A204.1 (cell line): ENCODE results near the gene C6orf132.
"Not testable (repeated sequence)": the region's sequence is repeated elsewhere in the genome, so short reads cannot be mapped to it uniquely, and the experiment has no call there.

ENCODE experiments used
- FAIRE-seq: peaks from 2 replicates; lab custom pipeline; 2012; peaks lifted over from hg19 to GRCh38; lab: Jason Lieb, UNC

C6orf132 gene, protein sequence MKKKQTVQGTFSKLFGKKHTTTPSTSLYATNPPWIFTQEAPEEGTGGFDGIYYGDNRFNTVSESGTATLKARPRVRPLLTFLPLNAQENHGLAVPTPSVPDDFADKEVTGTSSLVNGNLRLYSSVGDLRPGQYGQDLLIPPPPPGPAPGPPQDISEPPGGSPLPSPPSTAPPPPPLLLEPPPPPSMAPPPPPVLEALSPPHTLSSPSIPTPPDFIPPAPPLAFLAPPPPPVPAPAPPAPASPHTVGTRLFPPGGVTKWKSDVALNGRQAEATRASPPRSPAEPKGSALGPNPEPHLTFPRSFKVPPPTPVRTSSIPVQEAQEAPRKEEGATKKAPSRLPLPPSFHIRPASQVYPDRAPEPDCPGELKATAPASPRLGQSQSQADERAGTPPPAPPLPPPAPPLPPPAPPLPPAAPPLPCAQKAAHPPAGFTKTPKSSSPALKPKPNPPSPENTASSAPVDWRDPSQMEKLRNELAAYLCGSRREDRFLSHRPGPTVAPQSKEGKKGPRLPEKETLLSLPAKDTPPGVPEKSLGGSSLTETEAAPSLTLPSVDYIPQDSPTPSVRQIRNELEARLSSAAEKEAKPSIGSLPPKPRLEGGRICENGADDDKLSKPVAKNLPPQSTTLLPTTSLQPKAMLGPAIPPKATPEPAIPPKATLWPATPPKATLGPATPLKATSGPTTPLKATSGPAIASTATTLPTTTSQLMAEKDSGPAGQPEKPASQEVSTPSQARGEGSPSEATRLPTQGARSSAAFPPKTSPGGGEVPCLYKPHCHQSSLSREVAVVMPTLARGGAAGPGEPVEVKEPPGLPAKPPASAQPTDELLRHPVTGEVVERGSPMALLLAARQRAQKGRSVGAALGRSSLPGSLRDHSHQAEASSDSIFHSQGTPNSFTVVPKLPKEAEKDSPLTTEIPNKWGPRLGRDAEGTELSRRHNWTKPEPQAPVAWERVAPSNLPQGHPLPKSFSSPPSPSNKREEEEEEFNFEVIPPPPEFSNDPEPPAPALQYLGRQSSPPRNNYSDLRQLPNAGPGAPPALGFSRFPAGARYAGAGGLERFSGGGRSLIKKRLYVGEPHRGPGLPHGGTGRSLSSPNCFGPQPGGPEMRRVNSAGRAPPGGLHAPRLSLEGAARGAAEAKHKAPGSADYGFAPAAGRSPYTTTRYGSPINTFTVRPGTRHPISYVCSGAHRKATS

GRCh38 chr6:42142118-42142835 is at the start of gene C6orf132:
C6orf132 (minus strand) TSS chr6:42142620; CDS start chr6:42142444, 176 bp downstream.
- no peak for FAIRE-seq

GRCh38 chr6:42190554-42191183 is 48.2 kb upstream of the C6orf132 start:
- FAIRE-seq, result no peak

DNA sequence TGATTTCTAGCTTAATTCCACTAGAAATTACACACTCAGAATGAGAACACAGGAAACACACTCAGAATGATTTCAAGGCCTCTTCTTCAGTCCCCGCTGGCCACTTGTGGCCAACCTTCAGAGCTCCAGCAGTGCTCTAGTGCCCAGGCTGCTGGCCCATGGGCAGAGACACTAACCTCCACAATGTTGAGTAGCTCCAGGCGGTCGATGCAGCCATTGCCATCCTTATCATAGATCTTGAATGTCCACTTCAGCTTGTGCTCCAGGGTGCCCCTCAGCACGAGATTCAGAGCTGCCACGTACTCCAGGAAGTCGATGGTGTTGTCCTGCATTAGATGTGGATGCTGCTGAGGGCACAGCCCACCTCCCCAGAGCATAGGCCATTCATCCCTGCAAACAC is 46.0 kb upstream of the C6orf132 start:
- FAIRE-seq, result no peak

DNA sequence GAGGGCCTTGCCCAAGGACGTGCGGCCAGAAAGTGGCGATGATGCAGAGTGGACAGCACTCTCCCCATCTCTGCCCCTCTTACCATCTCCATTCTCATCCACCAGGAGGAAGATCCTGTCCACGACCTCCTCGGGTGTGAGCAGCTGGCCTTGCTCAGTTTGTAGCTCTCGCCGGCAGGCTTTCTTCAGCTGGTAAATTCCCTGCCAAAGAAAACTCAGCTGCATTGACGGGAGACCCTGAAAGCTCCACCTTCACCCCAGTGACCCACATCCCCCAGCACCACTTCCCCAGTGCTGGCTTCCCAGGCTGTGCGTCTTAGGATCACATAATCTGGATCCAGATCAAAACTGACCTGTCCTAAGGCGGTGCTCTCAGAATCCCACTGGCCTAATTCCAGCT is 43.2 kb upstream of the C6orf132 start:
- no peak for FAIRE-seq

- no peak for FAIRE-seq
Measured at GRCh38 chr6:42184475-42184874, 42.1 kb upstream of the C6orf132 start.

DNA sequence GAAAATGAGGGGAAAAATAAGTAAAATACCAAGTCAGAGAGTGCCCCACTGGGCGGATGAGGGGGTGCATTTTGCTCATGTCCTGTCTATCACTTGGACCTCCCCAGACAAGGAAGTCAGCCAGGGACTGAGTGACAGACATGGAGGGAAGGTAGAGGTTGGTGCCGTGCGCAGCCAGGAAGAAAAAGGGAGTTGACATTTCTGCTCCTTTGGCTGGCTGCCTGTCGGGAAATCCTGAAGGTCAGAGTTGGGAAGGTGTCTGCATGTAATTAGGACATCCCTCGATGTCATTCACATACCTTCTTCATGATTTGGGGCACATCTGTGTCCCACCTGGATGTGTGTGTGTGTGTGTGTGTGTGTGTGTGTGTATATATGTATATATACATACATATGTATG is 39.7 kb upstream of the C6orf132 start:
- no peak for FAIRE-seq

DNA sequence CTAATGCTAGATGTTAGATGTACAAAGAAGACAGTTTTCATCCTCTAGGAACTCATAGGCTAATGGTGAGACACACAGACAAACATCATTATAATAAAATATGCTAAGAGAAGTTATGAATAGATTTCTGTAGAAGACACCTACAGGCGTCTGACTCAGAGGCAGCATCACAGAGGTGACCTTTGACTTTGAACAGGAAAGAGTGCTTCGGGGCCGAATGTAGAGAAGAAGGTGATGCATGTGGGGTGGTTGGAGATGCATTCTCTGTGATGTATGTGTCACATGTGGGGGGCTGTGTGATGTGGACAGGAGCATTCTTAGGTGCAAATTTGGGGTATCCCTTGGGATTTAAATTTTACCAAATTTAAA is 37.5 kb upstream of the C6orf132 start:
- FAIRE-seq, result no peak

GRCh38 chr6:42179261-42179944 is 37.0 kb upstream of the C6orf132 start:
- no peak for FAIRE-seq

DNA sequence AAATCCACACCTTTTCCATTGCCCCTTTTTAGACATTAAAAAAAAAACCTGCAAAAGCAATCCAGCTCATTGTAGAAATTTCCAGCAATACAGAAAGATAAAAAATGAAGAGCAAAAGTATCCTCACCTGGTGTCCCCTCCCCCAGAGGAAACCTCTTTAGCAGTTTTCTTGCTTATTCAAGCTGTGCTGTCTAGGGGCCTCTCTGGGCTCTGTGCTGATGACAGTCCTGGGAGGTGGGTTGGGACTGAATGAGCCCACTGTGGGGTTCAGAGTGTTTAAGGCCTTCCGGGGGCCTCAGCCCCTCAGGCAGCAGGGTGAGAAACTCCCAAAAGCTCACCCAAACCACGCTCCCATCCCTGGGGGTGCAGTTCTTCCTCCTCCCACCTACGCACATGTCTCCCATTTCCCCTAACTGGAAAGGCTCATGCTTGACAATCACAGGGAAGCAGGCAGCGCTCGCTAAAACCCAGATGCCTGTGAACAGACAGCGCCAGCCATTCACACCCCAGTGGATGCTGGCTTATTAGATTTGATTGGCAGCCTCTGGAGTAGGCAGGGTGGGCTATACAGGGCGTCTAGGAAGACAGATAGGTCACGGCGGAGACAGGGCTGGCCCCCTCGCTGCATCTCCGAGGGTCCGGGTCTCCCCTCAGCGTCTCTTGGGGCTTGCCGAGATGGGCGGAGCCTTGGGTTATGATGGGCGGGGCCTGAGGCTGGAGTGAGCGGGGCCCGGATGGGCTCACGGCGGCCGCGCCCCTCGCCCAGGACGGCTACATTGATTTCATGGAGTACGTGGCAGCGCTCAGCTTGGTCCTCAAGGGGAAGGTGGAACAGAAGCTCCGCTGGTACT is 35.3 kb upstream of the C6orf132 start:
- no peak for FAIRE-seq

DNA sequence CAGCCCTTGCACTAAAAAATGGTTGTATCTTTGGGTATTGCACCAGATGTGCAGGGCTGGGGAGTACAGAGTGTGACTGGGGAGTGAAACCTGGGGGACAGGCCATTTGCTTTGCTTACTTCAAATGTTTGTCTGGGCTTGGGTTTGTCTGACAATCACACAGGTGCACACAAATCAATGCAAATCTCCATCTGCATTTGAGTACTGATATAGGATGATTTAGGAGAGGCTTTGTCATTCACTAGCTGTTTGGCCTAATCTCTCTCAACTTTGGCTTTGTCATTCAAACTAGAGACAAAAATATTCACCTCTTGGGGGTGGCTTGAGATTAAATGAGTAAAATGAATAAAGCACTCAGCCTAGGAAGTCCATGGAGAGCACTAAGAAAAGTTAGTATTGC is 34.6 kb upstream of the C6orf132 start:
- no peak for FAIRE-seq

DNA sequence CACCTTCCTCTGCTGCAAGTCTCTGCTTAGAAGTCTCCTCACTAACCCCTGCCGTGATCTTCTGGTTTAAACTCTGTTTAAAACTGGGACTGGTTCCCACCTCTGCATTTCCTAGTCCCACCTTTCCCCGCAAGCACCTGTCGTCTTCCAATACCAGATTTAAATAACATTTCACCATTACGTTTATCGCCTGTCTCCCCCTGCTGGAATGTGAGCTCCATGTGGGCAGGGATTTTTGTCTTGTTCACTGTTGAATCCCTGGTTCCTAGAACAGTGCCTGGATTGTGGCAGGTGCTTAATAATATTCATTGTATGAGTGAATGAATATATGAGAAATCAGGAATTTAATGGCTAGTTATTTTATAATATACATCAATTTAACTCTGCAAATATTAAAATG is 33.4 kb upstream of the C6orf132 start:
- FAIRE-seq, result no peak

DNA sequence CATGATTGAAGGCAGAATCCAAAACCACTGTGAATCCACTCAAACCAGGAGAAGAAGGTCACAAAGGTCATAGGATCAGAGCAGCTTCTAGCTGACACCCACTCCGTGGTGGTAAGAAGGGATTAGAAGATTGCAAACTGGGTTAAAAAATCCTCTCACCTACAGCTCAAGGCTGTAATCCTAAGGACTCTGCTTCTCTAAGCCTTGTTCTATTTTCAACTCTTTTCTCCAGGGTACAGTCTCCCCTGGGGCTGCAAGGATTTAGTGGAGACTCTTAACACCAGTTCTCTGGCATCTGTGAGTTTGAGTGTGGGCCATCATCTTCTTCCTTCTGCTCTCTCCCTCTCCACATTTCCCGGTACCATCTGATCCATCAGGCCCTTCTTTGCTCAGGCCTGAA is 30.7 kb upstream of the C6orf132 start, which contains the start of gene GUCA1A:
GUCA1A (plus strand) TSS at position 264 of the 400 bp plus-strand sequence. CDS start 250 bp downstream, outside the sequence.
- no peak for FAIRE-seq

- no peak for FAIRE-seq
Measured at GRCh38 chr6:42171813-42172581, 29.6 kb upstream of the C6orf132 start.

DNA sequence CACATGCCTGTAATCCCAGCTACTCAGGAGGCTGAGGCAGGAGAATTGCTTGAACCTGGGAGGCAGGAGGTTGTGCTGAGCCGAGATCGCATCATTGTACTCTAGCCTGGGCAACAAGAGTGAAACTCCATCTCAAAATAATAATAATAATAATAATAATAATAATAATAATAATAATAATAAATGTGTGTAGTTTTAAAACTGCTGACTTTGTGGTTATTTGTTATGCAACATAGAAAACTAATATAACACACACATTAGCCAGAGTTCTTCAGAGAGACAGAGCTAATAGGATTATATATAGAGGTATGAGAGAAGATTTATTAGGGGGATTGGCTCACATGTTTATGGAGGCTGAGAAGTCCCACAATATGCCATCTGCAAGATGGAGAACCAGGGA is 27.4 kb upstream of the C6orf132 start:
- not testable (repeated sequence) for FAIRE-seq

GRCh38 chr6:42168650-42169049 is 26.2 kb upstream of the C6orf132 start:
- FAIRE-seq, result no peak

DNA sequence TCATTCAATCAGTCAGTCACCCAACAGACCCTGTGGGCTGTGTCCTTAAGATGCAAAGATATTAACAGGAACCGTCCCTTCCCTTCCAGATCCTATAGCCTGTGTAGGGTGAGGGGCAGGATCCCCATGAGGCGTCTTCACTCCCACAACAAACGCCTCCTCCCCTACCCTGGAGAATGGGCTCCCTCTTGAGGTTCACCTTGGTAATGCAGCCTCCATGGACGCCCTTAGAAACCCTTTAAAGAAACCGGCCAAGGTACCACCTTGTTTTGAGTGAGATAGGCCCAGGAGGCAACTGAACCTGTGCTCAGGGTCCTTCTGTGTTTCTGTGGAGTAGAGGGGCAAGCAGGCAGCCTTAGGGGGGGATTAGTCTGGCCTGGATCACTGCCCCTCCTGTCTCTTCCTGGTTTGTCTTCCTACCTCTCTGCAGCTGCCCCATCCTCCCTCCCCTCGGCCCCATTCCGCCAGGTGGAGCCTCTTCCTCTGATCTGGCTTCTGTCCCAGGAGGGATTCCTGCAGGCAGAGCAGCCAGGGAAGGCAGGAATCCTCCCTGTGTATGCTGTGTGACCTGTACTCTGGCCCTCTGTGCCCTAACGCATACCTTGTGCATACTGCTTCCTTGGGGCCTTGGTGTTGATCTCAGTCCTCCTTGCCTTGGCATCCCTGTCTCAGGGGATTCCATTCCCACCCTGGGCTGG is 24.2 kb upstream of the C6orf132 start:
- FAIRE-seq, result no peak

- no peak for FAIRE-seq
Measured at GRCh38 chr6:42165016-42165415, 22.6 kb upstream of the C6orf132 start.

- FAIRE-seq, result no peak
Measured at GRCh38 chr6:42163981-42164380, 21.6 kb upstream of the C6orf132 start.
